HG02981 (cell line): ENCODE data around the gene GNG7.

ENCODE experiments used
- ATAC-seq: cut with Tn5 transposase; IDR thresholded peaks from one replicate; pipeline ENCODE4 v1.9.1; 2021; ENCODE audit warnings: mild to moderate bottlenecking, moderate library complexity; ENCODE audit not compliant: unreplicated experiment

GNG7 gene

GRCh38 chr19:2726904-2727639 lies 24.6 kb upstream of the GNG7 start:
- ATAC-seq = no peak

- no peak for ATAC-seq
Observed at GRCh38 chr19:2726160-2726855, 23.8 kb upstream of the GNG7 start.

DNA sequence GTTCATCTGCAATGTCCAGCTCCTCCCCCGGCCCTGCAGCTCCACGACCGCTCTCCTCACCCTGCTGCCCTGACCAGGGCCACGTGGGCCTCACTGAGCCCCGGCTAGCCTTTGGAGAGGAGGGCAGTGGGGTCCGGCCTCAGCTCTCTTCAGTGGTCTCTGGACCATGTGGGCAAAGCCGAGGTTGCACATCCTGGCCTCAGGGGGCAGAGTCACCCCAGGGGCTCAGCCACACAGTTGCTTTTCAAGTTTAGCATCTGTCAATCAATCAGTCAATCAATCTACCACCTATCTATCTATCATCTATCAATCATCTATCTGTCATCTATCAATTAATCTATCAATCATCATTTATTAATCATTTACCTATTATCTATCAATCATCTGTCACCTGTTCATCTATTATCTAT lies 21.7 kb upstream of the GNG7 start:
- no peak for ATAC-seq

DNA sequence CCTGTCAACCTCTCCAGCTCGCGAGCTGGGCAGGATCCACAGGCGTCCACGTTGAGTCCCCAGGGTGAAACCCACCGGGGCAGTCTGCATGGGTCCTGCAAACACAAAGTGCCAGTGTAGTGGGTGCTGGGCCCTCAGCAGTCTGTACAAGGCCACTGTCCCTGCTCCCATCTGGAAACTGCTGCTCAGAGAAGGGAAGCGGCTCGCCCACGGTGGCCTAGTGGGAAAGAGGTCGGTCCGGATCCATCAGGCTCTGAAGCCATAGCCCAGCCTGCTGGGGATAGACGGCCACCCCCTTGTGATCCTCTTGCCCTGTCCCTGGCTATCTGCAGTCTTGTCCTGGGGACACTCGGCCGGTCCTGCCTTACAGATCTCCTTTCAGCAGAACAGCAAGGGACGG lies 21.3 kb upstream of the GNG7 start:
- ATAC-seq = no peak

- ATAC-seq = no peak
Observed at GRCh38 chr19:2723345-2723715, 20.8 kb upstream of the GNG7 start.

- no peak for ATAC-seq
Observed at GRCh38 chr19:2722541-2723344, 20.2 kb upstream of the GNG7 start.

DNA sequence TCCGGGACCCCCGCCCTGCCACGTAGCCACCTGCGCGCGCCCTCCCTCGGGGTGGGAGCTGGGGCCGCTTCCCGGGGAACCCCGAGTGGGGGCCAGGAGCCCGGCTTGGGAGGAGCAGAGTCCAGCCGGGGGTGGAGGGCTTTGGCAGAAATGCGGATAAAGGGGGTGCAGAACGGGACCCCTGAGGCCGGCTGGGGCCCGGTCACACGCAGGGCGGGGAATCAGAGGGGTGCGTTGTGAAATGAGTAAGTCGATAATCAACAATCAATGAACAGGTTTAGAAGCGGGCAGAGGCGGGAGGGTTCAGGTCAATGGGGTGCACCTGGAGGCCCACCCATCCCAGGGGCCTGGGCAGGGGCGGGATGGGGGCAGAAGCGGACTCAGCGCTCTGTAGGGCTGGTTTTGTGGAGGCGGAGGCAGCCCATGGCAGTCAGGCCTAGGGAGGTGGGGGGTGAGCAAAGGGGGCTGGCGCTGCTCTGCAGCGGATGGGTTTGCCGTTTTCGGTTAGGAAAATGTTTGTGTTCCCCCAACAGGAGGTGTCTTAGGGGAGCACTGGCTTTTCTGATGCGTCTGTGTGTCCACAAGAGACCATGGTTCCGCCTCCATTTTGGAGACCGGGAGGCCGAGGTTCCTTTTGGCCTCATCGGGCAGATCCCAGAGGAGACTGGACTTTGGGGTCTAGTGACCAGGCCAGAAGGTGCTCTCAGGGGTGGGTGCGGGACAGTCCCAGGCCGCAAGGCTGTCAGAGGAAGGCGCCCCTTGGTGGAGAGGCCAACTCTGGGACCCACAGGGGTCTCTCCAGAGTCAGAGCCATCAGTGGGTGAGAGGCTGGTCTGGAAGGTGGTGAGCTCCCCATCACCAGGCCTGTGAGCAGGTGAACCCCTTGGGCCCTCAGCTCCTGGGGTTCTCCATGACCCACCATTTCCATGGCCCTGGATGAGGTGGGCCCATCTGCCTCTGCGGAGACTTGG lies 19.4 kb upstream of the GNG7 start:
- no peak for ATAC-seq

GRCh38 chr19:2720777-2721569 lies 18.5 kb upstream of the GNG7 start, which contains the start of gene DIRAS1:
DIRAS1 (minus strand) TSS chr19:2721372; CDS start chr19:2717806, 3,566 bp downstream.
- no peak for ATAC-seq

DNA sequence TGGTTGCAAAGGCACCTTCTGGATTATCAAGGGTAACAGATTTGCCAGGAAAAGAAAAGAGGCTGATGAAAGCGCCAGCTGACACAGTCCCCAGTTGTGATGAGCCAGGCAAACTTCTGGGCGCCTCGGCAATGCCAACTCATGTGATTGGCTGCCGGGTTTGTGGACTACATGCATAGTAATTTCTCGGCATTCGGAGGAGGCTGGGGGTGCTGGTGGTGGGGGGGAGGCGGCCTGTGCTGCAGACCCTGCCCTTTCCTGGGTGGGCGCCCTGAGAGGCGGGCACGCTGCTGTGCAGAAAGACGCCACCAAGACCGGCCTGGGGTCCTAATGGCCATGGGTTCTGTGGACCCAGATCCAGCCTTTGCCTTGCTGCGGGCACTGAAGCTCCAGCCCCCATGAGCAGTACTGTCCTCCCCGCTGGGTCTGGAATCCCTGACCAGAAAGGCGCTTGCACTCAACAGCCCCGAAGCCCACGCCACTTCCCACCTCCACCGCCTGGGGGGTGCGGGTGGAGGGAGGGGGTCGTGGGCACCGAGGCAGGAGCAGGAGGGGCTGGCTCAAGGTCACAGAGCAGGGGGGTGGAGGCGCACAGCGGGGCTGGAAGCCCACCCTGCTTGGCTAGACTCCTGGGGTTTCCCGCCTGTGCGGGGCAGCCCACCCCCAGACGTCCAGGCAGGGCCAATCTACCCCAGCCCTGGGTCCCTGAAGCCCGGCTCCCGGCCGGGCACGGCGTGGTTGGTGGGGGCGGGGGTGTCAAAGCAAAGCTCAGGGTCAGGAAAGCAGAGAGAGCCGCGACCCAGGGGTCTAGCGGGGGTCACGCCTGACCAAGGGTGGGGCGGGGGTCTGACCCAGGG lies 17.7 kb upstream of the GNG7 start:
- no peak for ATAC-seq

DNA sequence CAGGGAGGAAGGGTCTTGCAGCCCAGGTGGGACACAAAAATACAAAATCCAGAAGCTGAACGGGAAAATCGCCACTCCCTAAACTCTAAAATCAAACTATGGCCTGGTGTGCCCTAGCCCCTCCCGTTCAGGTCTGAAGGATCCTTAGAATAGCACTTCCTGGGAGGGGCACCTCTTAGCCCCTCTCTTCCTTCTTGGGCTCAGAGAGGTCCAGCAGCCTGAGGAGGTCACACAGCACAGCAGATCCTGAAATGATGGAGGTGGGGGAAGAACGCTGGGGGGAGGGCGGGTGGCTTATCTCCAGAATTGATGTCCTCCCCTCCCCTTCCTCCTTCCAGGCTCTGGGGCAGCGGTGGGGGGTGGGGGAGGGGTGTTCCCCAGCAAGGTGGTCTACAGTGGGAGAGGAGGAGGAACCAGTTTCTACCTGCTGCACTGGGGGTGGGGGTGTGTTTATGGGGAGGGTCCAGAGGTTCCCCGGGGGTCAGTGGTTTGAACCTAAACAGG lies 16.8 kb upstream of the GNG7 start:
- ATAC-seq = no peak

GRCh38 chr19:2717638-2718541 lies 15.4 kb upstream of the GNG7 start:
- ATAC-seq = no peak

GRCh38 chr19:2716722-2717637 lies 14.5 kb upstream of the GNG7 start:
- ATAC-seq = no peak

GRCh38 chr19:2716275-2716650 lies 13.8 kb upstream of the GNG7 start:
- ATAC-seq = no peak

GRCh38 chr19:2715470-2716274 lies 13.2 kb upstream of the GNG7 start:
- no peak for ATAC-seq

- ATAC-seq = no peak
Observed at GRCh38 chr19:2714531-2715269, 12.2 kb upstream of the GNG7 start.
